ENCODE results near the gene RO60. TPM values are rescaled to one million over a fixed set of nuclear protein-coding genes. Genes with fewer than 3 reads are reported as not detected.
A peak's percentile ranks its signal among the peaks of the same experiment; 100 is the strongest.

The RO60 gene
- total and polyA plus RNA-seq, 2 of the 13 experiments (the other 11 are each of a cell fraction or from before 2014, with no cell fraction given), result 20.3 to 53.7 TPM

DNA sequence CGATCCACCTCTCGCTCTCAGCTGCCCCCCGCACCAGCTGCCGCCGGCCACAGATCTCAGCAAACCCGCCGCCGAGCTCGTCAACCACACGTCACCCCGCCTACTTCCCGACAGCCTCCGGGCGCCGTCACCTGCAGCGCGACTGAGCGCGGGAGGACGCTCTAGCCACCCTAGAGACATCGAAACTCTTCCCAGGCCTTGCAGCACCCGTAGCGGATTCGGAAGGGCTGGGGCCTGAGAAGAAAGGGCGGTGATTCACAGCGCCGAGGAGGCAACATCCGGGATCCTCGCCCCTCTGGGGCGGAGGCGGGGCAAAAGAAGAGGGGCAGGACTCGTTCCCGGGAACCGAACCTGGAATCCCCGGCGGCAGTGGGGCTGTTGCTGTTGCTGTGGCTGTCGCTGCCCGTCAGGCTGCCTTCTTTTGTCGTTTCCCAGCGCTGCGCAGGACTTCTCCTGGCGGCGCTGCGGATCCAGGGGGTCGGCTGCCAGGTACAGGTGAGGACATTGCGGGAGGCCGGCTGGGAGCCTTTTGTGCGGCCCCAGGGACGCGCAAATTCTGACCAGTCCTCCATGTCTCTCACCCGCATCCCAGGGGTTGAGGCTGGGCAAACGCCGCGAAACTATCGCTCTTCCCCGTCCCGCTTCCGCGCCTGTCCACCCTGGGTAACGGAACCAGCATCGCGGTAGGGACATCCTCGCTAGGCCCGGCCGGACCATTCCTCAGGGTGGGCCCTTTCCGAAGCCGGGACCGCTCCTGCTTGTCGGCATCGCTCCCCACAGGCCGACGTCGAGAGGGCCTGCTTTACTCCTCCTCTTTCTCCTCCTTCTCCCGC is at the start of gene RO60, which contains the start of gene UCHL5 (continued):
- TF ChIP-seq HNRNPK (IDR thresholded peaks at IDR 0.05; ENCODE audit: low read depth, low read length, poor library complexity, severe bottlenecking) (peak; percentile 45), ISL2 (CRISPR knock-in tag; IDR thresholded peaks at IDR 0.05) (peak; percentile 88), ZNF253 (CRISPR knock-in tag; IDR thresholded peaks at IDR 0.05; ENCODE audit: borderline replicate concordance) (0 out of 2 replicates have a peak, but pooled peaks have one; percentile 11), NFKBIZ (CRISPR knock-in tag; IDR thresholded peaks at IDR 0.05) (peak; percentile 80), ZNF792 (CRISPR knock-in tag; IDR thresholded peaks at IDR 0.05) (peak; percentile 98), ZNF441 (CRISPR knock-in tag; IDR thresholded peaks at IDR 0.05; ENCODE audit: borderline replicate concordance) (peak; percentile 89), KAT7 (CRISPR knock-in tag; IDR thresholded peaks at IDR 0.05; ENCODE audit: borderline replicate concordance) (peak; percentile 97), RFX3 (CRISPR knock-in tag; IDR thresholded peaks at IDR 0.05) (no peak), ZSCAN12 (CRISPR knock-in tag; IDR thresholded peaks at IDR 0.05) (0 out of 2 replicates have a peak, but pooled peaks have one; percentile 54), SRSF1 (optimal IDR thresholded peaks at IDR 0.05; ENCODE audit: low read depth, low read length) (peak; percentile 77), ASH2L (IDR thresholded peaks at IDR 0.05; ENCODE audit: insufficient read length, low read depth, low read length) (peak; percentile 90), ZNF644 (CRISPR knock-in tag; IDR thresholded peaks at IDR 0.05; ENCODE audit: low read depth) (peak; percentile 46; the same call in 1 of the 2 replicates), SPEN (CRISPR knock-in tag; IDR thresholded peaks at IDR 0.05; ENCODE audit: low read depth) (peak; percentile 100), STAG1 (CRISPR knock-in tag; IDR thresholded peaks at IDR 0.05) (peak; percentile 41), HDAC2 (CRISPR knock-in tag; IDR thresholded peaks at IDR 0.05) (peak; percentile 89), TARDBP (CRISPR knock-in tag; IDR thresholded peaks at IDR 0.05) (peak; percentile 95), ZNF20 (CRISPR knock-in tag; IDR thresholded peaks at IDR 0.05) (0 out of 2 replicates have a peak, but pooled peaks have one; percentile 12), ZNF337 (CRISPR knock-in tag; IDR thresholded peaks at IDR 0.05; ENCODE audit: borderline replicate concordance, low read depth) (0 out of 2 replicates have a peak, but pooled peaks have one; percentile 13)
- TF ChIP-seq, protein P1, sequence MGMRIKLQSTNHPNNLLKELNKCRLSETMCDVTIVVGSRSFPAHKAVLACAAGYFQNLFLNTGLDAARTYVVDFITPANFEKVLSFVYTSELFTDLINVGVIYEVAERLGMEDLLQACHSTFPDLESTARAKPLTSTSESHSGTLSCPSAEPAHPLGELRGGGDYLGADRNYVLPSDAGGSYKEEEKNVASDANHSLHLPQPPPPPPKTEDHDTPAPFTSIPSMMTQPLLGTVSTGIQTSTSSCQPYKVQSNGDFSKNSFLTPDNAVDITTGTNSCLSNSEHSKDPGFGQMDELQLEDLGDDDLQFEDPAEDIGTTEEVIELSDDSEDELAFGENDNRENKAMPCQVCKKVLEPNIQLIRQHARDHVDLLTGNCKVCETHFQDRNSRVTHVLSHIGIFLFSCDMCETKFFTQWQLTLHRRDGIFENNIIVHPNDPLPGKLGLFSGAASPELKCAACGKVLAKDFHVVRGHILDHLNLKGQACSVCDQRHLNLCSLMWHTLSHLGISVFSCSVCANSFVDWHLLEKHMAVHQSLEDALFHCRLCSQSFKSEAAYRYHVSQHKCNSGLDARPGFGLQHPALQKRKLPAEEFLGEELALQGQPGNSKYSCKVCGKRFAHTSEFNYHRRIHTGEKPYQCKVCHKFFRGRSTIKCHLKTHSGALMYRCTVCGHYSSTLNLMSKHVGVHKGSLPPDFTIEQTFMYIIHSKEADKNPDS (CRISPR knock-in tag; IDR thresholded peaks at IDR 0.05), result no peak; the same call in 1 of the 2 replicates
- TF ChIP-seq, protein P2, sequence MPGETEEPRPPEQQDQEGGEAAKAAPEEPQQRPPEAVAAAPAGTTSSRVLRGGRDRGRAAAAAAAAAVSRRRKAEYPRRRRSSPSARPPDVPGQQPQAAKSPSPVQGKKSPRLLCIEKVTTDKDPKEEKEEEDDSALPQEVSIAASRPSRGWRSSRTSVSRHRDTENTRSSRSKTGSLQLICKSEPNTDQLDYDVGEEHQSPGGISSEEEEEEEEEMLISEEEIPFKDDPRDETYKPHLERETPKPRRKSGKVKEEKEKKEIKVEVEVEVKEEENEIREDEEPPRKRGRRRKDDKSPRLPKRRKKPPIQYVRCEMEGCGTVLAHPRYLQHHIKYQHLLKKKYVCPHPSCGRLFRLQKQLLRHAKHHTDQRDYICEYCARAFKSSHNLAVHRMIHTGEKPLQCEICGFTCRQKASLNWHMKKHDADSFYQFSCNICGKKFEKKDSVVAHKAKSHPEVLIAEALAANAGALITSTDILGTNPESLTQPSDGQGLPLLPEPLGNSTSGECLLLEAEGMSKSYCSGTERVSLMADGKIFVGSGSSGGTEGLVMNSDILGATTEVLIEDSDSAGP (CRISPR knock-in tag; IDR thresholded peaks at IDR 0.05; ENCODE audit: borderline replicate concordance), result peak; percentile 90
- TF ChIP-seq, protein P3, sequence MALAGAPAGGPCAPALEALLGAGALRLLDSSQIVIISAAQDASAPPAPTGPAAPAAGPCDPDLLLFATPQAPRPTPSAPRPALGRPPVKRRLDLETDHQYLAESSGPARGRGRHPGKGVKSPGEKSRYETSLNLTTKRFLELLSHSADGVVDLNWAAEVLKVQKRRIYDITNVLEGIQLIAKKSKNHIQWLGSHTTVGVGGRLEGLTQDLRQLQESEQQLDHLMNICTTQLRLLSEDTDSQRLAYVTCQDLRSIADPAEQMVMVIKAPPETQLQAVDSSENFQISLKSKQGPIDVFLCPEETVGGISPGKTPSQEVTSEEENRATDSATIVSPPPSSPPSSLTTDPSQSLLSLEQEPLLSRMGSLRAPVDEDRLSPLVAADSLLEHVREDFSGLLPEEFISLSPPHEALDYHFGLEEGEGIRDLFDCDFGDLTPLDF (CRISPR knock-in tag; IDR thresholded peaks at IDR 0.05), result peak; percentile 93
- TF ChIP-seq, protein P4, sequence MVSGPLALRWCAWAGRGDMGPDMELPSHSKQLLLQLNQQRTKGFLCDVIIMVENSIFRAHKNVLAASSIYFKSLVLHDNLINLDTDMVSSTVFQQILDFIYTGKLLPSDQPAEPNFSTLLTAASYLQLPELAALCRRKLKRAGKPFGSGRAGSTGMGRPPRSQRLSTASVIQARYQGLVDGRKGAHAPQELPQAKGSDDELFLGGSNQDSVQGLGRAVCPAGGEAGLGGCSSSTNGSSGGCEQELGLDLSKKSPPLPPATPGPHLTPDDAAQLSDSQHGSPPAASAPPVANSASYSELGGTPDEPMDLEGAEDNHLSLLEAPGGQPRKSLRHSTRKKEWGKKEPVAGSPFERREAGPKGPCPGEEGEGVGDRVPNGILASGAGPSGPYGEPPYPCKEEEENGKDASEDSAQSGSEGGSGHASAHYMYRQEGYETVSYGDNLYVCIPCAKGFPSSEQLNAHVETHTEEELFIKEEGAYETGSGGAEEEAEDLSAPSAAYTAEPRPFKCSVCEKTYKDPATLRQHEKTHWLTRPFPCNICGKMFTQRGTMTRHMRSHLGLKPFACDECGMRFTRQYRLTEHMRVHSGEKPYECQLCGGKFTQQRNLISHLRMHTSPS (CRISPR knock-in tag; IDR thresholded peaks at IDR 0.05; ENCODE audit: low read depth), result peak; percentile 46

Measured in HepG2 (cell line).